ENCODE measurements around the gene KLRF1.

The KLRF1 gene

GRCh38 chr12:9843407-9843806 is 16.1 kb downstream of the KLRF1 start:
- Histone ChIP-seq H3K27me3 (ENCODE audit: insufficient read depth, poor library complexity, severe bottlenecking) (no peaks in the 10 kb centered on the region), H3K27ac (replicated peaks) (no peak overlapping the region), H3K4me3 (replicated peaks; ENCODE audit: insufficient read depth, low read length) (no peak overlapping the region)
- TF ChIP-seq SPI1 (IDR thresholded peaks at IDR 0.05; ENCODE audit: borderline replicate concordance, low read depth) = no peak
- TF ChIP-seq GABPA (IDR thresholded peaks at IDR 0.05; ENCODE audit: low read depth) = no peak
- no peak for DNase-seq (ENCODE audit: low read depth in 1 of 2, low spot score in 1 of 2)

- H3K27me3 ChIP-seq (ENCODE audit: insufficient read depth, poor library complexity, severe bottlenecking) = no peaks in the 10 kb centered on the region
- H3K27ac ChIP-seq (replicated peaks) = no peak overlapping the region
- TF ChIP-seq REST (IDR thresholded peaks at IDR 0.05; ENCODE audit: insufficient replicate concordance, low read depth) (no peak), SPI1 (IDR thresholded peaks at IDR 0.05; ENCODE audit: borderline replicate concordance, low read depth) (no peak), GABPA (IDR thresholded peaks at IDR 0.05; ENCODE audit: low read depth) (no peak), POLR2AphosphoS5 (IDR thresholded peaks at IDR 0.05; ENCODE audit: low read depth) (no peak), CTCF (IDR thresholded peaks at IDR 0.05; ENCODE audit: insufficient read depth, low read length) (no peak)
- no peak for DNase-seq (ENCODE audit: low read depth in 1 of 2, low spot score in 1 of 2)
- H3K4me3 ChIP-seq (replicated peaks; ENCODE audit: insufficient read depth, low read length) = no peak overlapping the region
Measured at GRCh38 chr12:9848899-9849298, 21.6 kb downstream of the KLRF1 start.

- H3K27ac ChIP-seq (replicated peaks) = no peak overlapping the region
- H3K4me3 ChIP-seq (replicated peaks; ENCODE audit: insufficient read depth, low read length) = no peak overlapping the region
- no peaks in the 10 kb centered on the region for H3K27me3 ChIP-seq (ENCODE audit: insufficient read depth, poor library complexity, severe bottlenecking)
- no peak for DNase-seq (ENCODE audit: low read depth in 1 of 2, low spot score in 1 of 2)
- TF ChIP-seq POLR2AphosphoS5 (IDR thresholded peaks at IDR 0.05; ENCODE audit: low read depth) (no peak), REST (IDR thresholded peaks at IDR 0.05; ENCODE audit: insufficient replicate concordance, low read depth) (no peak), GABPA (IDR thresholded peaks at IDR 0.05; ENCODE audit: low read depth) (no peak), CTCF (IDR thresholded peaks at IDR 0.05; ENCODE audit: insufficient read depth, low read length) (no peak), SPI1 (IDR thresholded peaks at IDR 0.05; ENCODE audit: borderline replicate concordance, low read depth) (no peak)
Measured at GRCh38 chr12:9851050-9851449, 23.8 kb downstream of the KLRF1 start.

GRCh38 chr12:9851927-9852326 is 24.6 kb downstream of the KLRF1 start:
- no peak overlapping the region for H3K27ac ChIP-seq (replicated peaks)
- no peak overlapping the region for H3K4me3 ChIP-seq (replicated peaks; ENCODE audit: insufficient read depth, low read length)
- H3K27me3 ChIP-seq (ENCODE audit: insufficient read depth, poor library complexity, severe bottlenecking) = no peaks in the 10 kb centered on the region

More at GRCh38 chr12:9851927-9852326, 24.6 kb downstream of the KLRF1 start:
- TF ChIP-seq SPI1 (IDR thresholded peaks at IDR 0.05; ENCODE audit: borderline replicate concordance, low read depth) = no peak
- no peak for TF ChIP-seq POLR2AphosphoS5 (IDR thresholded peaks at IDR 0.05; ENCODE audit: low read depth)
- no peak for TF ChIP-seq CTCF (IDR thresholded peaks at IDR 0.05; ENCODE audit: insufficient read depth, low read length)
- no peak for TF ChIP-seq GABPA (IDR thresholded peaks at IDR 0.05; ENCODE audit: low read depth)
- TF ChIP-seq REST (IDR thresholded peaks at IDR 0.05; ENCODE audit: insufficient replicate concordance, low read depth) = no peak
- DNase-seq (ENCODE audit: low read depth in 1 of 2, low spot score in 1 of 2) = no peak
